ENCODE results near the gene MAML2. TPM values are rescaled to one million over a fixed set of nuclear protein-coding genes. Genes with fewer than 3 reads are reported as not detected.

Gene MAML2
- total and polyA plus RNA-seq, 2 of the 8 experiments (the other 6 are each of a cell fraction or from before 2014, with no cell fraction given), result 3.8 to 6.6 TPM

DNA sequence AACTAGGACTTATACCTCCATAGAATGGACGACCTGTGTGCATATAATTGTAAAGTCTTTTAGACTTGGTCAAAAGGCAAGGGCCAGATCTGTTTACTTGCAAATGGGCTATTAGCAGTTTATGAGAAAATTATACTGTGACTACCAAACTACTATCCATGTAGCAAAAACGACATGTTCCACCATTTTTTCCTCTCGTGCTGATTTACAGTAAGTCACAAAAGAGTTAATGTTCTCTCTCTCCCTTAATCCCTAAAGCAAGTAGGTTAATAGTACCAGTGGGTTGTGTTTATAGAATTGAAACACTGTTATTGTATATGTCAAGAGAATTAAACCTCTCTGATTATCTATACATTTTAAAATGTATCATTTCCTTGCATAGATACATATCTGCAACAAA is 147.3 kb downstream of the MAML2 start:
- FAIRE-seq, result no peak
- Histone ChIP-seq H2BK12ac (ENCODE audit: low read depth, low read length) (no peak overlapping the region), H4K5ac (ENCODE audit: insufficient read length, low read depth, low read length) (no peak overlapping the region), H2AFZ (ENCODE audit: low read length) (no peak overlapping the region), H3K56ac (replicated peaks; ENCODE audit: insufficient read length, low read depth, low read length) (no peak overlapping the region), H4K8ac (ENCODE audit: extremely low read depth, insufficient read depth, low read length) (no peak overlapping the region), H3K4me2 (ENCODE audit: insufficient read depth in 1 of 2, low read depth in 2 of 2, low read length in 2 of 2) (no peak overlapping the region), H3K4me3 (ENCODE audit: extremely low read depth in 1 of 4, insufficient read depth in 2 of 4, low read depth in 3 of 4, low read length in 4 of 4) (no peak overlapping the region), H4K20me1 (replicated peaks in 1 of 2; ENCODE audit: control insufficient read depth in 1 of 2, insufficient read depth in 2 of 2, low read length in 2 of 2) (no peaks in the 10 kb centered on the region), H3K14ac (ENCODE audit: insufficient read length) (no peak overlapping the region), H3K27me3 (replicated peaks in 1 of 4; ENCODE audit: control insufficient read depth in 3 of 4, extremely low read depth in 1 of 4, insufficient read depth in 3 of 4, low read length in 3 of 4) (no peaks in the 10 kb centered on the region), H3K18ac (ENCODE audit: extremely low read depth, low read length) (no peak overlapping the region), H2BK120ac (replicated peaks; ENCODE audit: low read depth, low read length) (no peak overlapping the region), H2AK5ac (ENCODE audit: low read depth, low read length) (no peak overlapping the region), H3K27ac (ENCODE audit: low read depth, low read length) (no peak overlapping the region; the same call in 1 of the 2 replicates), H3K4ac (replicated peaks; ENCODE audit: insufficient read length, low read depth, low read length) (no peak overlapping the region), H3K36me3 (ENCODE audit: control insufficient read depth in 2 of 4, insufficient read depth in 4 of 4, low read length in 3 of 4) (no peaks in the 10 kb centered on the region), H4K91ac (replicated peaks; ENCODE audit: insufficient read length, low read length) (no peak overlapping the region), H3K23me2 (ENCODE audit: low read depth, low read length) (no peaks in the 10 kb centered on the region), H3K4me1 (replicated peaks in 1 of 4; ENCODE audit: control insufficient read depth in 3 of 4, insufficient read depth in 4 of 4, low read length in 3 of 4) (peaks cover 0 to 11% (median 5%) of the 10 kb centered on the region in 4 experiments; a peak in 3 of 7 replicates), H2BK15ac (ENCODE audit: low read length) (no peak overlapping the region), H2BK20ac (ENCODE audit: low read length) (no peak overlapping the region), H2BK5ac (ENCODE audit: low read depth, low read length) (no peak overlapping the region), H3K9me3 (ENCODE audit: insufficient read depth in 2 of 2, low read depth in 1 of 2, low read length in 1 of 2) (no peaks in the 10 kb centered on the region), H3K23ac (ENCODE audit: insufficient read length) (no peak overlapping the region), H3K79me1 (ENCODE audit: low read depth, low read length) (no peaks in the 10 kb centered on the region), H3K9ac (replicated peaks in 1 of 4; ENCODE audit: extremely low read depth in 1 of 4, low read depth in 3 of 4, low read length in 3 of 4) (no peak overlapping the region), H3K79me2 (ENCODE audit: control insufficient read depth in 1 of 2, insufficient read depth in 2 of 2, low read length in 2 of 2) (no peaks in the 10 kb centered on the region)
- ChIA-PET CTCF (ENCODE audit: partially characterized antibody) (interaction anchor here (0.7 kb wide), 1 partner anchor 146 kb away, joined by 3 read pairs; no protein-coding TSS in a partner anchor), POLR2A (ENCODE audit: partially characterized antibody) (interaction anchor here (3.5 kb wide), 1 partner anchor 10 kb away, joined by 12 read pairs; no protein-coding TSS in a partner anchor)
- 90% methylated on average over 3 of the region's 3 CpGs; no CpG with 5 or more reads in 1 of the 2 experiments for WGBS, 2 experiments (ENCODE audit: extremely low coverage in 1 of 2, insufficient coverage in 1 of 2, insufficient read length in 1 of 2, insufficient replicate concordance in 2 of 2, low coverage in 1 of 2, low lambda C conversion rate in 2 of 2, missing lambda C conversion rate in 1 of 2)
- DNase-seq (ENCODE audit: low read depth in 1 of 2, low spot score in 2 of 2), result no peak
- TF ChIP-seq BRCA1 (IDR thresholded peaks at IDR 0.05; ENCODE audit: low read depth, low read length), result no peak
- no peak for TF ChIP-seq SUZ12 (IDR thresholded peaks at IDR 0.05; ENCODE audit: low read length)
- no peak for TF ChIP-seq GTF2F1 (IDR thresholded peaks at IDR 0.05; ENCODE audit: borderline replicate concordance, low read depth, low read length)
- no peak for TF ChIP-seq MAFK (IDR thresholded peaks at IDR 0.05; ENCODE audit: low read depth, low read length)
- TF ChIP-seq TAF7 (optimal IDR thresholded peaks at IDR 0.05; ENCODE audit: borderline replicate concordance, low read depth, low read length), result no peak
- no peak for TF ChIP-seq JUND (IDR thresholded peaks at IDR 0.05; ENCODE audit: low read length)
- no peak for TF ChIP-seq EP300 (IDR thresholded peaks at IDR 0.05; ENCODE audit: borderline replicate concordance in 1 of 2, low read depth in 2 of 2, low read length in 2 of 2)
- TF ChIP-seq CEBPB (IDR thresholded peaks at IDR 0.05; ENCODE audit: low read depth, low read length), result no peak
- TF ChIP-seq FOSL1 (IDR thresholded peaks at IDR 0.05; ENCODE audit: insufficient read depth, low read depth, low read length), result no peak
- TF ChIP-seq EGR1 (IDR thresholded peaks at IDR 0.05; ENCODE audit: borderline replicate concordance, low read depth, low read length), result no peak
